Fibroblast of villous mesenchyme (primary cell): ENCODE results near the gene NR2F6. TPM values are rescaled to one million over a fixed set of nuclear protein-coding genes. Genes with fewer than 3 reads are reported as not detected.
A peak's percentile ranks its signal among the peaks of the same experiment; 100 is the strongest.

Experiments
- DNase-seq: peaks from one replicate; pipeline ENCODE4 v3.0.0-alpha.2; 2010; ENCODE audit warnings: low read depth
- H3K4me3 ChIP-seq: 2 replicates; pipeline ENCODE4 v1.5.1; 2011; ENCODE audit warnings: low read depth, mild to moderate bottlenecking, low read length
- CTCF ChIP-seq: IDR thresholded peaks from 2 replicates; pipeline ENCODE4 v1.5.1; 2012; ENCODE audit warnings: low read depth, mild to moderate bottlenecking, low read length; ENCODE audit not compliant: insufficient read depth
- total RNA-seq: library from RNA; depleted of rRNA; stranded (reverse); fragments of >200 nt; gene quantifications from 2 replicates; pipeline ENCODE4 v1.2.3, GENCODE V29; 2012

NR2F6 gene
- total RNA-seq, 1 donor, result 51.0 TPM

- TF ChIP-seq CTCF, result no peak
- DNase-seq, result no peak
Observed at GRCh38 chr19:17216058-17216670, 29.6 kb downstream of the NR2F6 start.

GRCh38 chr19:17215127-17215971, 30.4 kb downstream of the NR2F6 start, which contains the start of gene USE1:
USE1 (plus strand) TSS chr19:17215357; CDS start chr19:17215406, 49 bp downstream.
- TF ChIP-seq CTCF, result no peak
- DNase-seq, result peak; percentile 94
- peak within 1 kb of the TSS; percentile 78 for H3K4me3 ChIP-seq

More at GRCh38 chr19:17216058-17216670, 29.6 kb downstream of the NR2F6 start:
- H3K4me3 ChIP-seq, result peak overlapping the region; percentile 78

GRCh38 chr19:17214508-17215126, 31.1 kb downstream of the NR2F6 start:
- no peak for DNase-seq
- TF ChIP-seq CTCF, result no peak
- H3K4me3 ChIP-seq, result peak overlapping the region; percentile 78

- no peak for DNase-seq
- no peak for TF ChIP-seq CTCF
- H3K4me3 ChIP-seq, result no peak overlapping the region
Observed at GRCh38 chr19:17213334-17213733, 32.4 kb downstream of the NR2F6 start.

- no peak for TF ChIP-seq CTCF
- no peak for DNase-seq
- H3K4me3 ChIP-seq, result no peak overlapping the region
Observed at GRCh38 chr19:17211547-17212446, 33.9 kb downstream of the NR2F6 start.

GRCh38 chr19:17210296-17210695, 35.4 kb downstream of the NR2F6 start:
- DNase-seq, result no peak
- no peak overlapping the region for H3K4me3 ChIP-seq
- no peak for TF ChIP-seq CTCF
